ENCODE measurements around the gene LMO2. TPM values are rescaled to one million over a fixed set of nuclear protein-coding genes. Genes with fewer than 3 reads are reported as not detected.
"Not testable (repeated sequence)": the region's sequence is repeated elsewhere in the genome, so short reads cannot be mapped to it uniquely, and the experiment has no call there.

LMO2 gene
- polyA plus RNA-seq, 3 donors = 48.8 to 140 (median 75.8) TPM

DNA sequence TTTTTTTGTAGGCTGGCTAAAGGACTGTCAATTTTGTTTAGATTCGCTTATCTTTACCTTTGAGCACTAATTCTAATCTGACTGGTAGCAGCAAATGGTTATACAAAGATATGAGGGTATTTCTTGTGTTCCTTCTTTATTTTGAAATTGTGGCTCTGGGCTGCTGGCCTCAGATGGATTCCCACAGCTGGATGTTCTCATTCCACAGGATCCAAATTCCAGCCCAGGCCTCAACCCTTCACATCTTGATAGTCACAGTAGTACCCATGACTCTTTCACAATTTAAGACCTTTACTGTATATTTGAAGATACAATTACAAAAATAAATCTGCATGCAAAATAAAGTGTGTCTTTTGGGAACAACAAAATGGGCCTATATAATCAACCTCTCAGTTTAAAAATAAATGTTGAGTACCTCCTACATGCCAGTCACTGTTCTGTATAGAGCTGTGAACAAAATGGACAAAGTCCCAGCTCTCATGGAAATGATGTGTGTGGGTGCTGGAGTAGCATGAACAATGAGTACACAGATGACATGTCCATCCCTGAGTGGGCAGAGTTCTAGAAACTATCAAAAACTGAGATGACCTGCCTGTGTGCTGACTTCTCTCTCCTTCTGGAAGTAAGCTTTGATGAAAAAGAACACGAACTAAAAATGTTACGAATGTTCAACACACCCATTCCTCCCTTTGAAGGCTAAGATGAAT, 65.9 kb downstream of the LMO2 start:
- Mint-ChIP-seq H3K9me3 (peaks cover 0 to 2% (median 0%) of the 10 kb centered on the region in 7 donors), H3K27me3 (ENCODE audit: low read depth in 3 of 3) (peaks cover 53 to 77% (median 54%) of the 10 kb centered on the region in 3 donors), H3K4me3 (peak overlapping the region in 1 of 2 donors; percentile 40), H3K4me1 (peaks cover 11% of the 10 kb centered on the region), H3K27ac (no peak overlapping the region), H3K36me3 (peaks cover 0 to 5% of the 10 kb centered on the region in 2 donors)
- Histone ChIP-seq H3K4me3 (replicated peaks in 1 of 3; ENCODE audit: low read depth in 2 of 3, low read length in 3 of 3) (no peak overlapping the region), H3K27ac (ENCODE audit: low read depth in 1 of 2, low read length in 2 of 2) (no peak overlapping the region), H2AFZ (ENCODE audit: insufficient read depth, low read depth, low read length, poor library complexity, severe bottlenecking) (no peak overlapping the region), H3K36me3 (replicated peaks in 1 of 2; ENCODE audit: control insufficient read depth in 1 of 2, insufficient read depth in 2 of 2, low read length in 2 of 2) (no peaks in the 10 kb centered on the region), H4K20me1 (ENCODE audit: insufficient read depth, low read length) (no peaks in the 10 kb centered on the region), H3K9me3 (replicated peaks in 1 of 2; ENCODE audit: control insufficient read depth in 1 of 2, insufficient read depth in 1 of 2, low read length in 2 of 2) (no peaks in the 10 kb centered on the region), H3K9ac (ENCODE audit: insufficient read depth, low read length, poor library complexity, severe bottlenecking) (no peak overlapping the region), H3K4me1 (ENCODE audit: control insufficient read depth in 1 of 2, insufficient read depth in 2 of 2, low read length in 2 of 2) (peaks cover 9 to 10% of the 10 kb centered on the region in 2 donors), H3K4me2 (replicated peaks; ENCODE audit: extremely low read depth, low read length, poor library complexity, severe bottlenecking) (no peak overlapping the region), H3K27me3 (ENCODE audit: control insufficient read depth in 2 of 2, insufficient read depth in 2 of 2, low read length in 2 of 2) (peaks cover 31 to 69% of the 10 kb centered on the region in 2 donors), H3K79me2 (ENCODE audit: insufficient read depth, low read length) (no peaks in the 10 kb centered on the region)
- no peak for DNase-seq
- intact Hi-C loops (cut with micrococcal nuclease) = no loop called here
- WGBS (ENCODE audit: insufficient coverage) = no CpG with 5 or more reads among the region's 3 CpGs
- no peak for TF ChIP-seq CTCF (IDR thresholded peaks at IDR 0.05)

GRCh38 chr11:33822981-33823380, 68.9 kb downstream of the LMO2 start:
- H3K79me2 ChIP-seq (ENCODE audit: insufficient read depth, low read length); H3K9me3 ChIP-seq (replicated peaks in 1 of 2; ENCODE audit: control insufficient read depth in 1 of 2, insufficient read depth in 1 of 2, low read length in 2 of 2); H3K4me1 ChIP-seq (ENCODE audit: control insufficient read depth in 1 of 2, insufficient read depth in 2 of 2, low read length in 2 of 2); intact Hi-C loops (cut with micrococcal nuclease); H2AFZ ChIP-seq (ENCODE audit: insufficient read depth, low read depth, low read length, poor library complexity, severe bottlenecking); H3K9ac ChIP-seq (ENCODE audit: insufficient read depth, low read length, poor library complexity, severe bottlenecking); H3K4me1 Mint-ChIP-seq; H3K36me3 ChIP-seq (replicated peaks in 1 of 2; ENCODE audit: control insufficient read depth in 1 of 2, insufficient read depth in 2 of 2, low read length in 2 of 2); H3K27ac Mint-ChIP-seq; H3K36me3 Mint-ChIP-seq; H3K27ac ChIP-seq (ENCODE audit: low read depth in 1 of 2, low read length in 2 of 2); H3K4me2 ChIP-seq (replicated peaks; ENCODE audit: extremely low read depth, low read length, poor library complexity, severe bottlenecking); H3K4me3 ChIP-seq (replicated peaks in 1 of 3; ENCODE audit: low read depth in 2 of 3, low read length in 3 of 3); H4K20me1 ChIP-seq (ENCODE audit: insufficient read depth, low read length); H3K4me3 Mint-ChIP-seq; H3K9me3 Mint-ChIP-seq: not testable (repeated sequence)
- peaks cover 16 to 46% of the 10 kb centered on the region in 2 donors for H3K27me3 ChIP-seq (ENCODE audit: control insufficient read depth in 2 of 2, insufficient read depth in 2 of 2, low read length in 2 of 2)
- peaks cover 30 to 50% (median 35%) of the 10 kb centered on the region in 3 donors for H3K27me3 Mint-ChIP-seq (ENCODE audit: low read depth in 3 of 3)
- no CpG with 5 or more reads among the region's 3 CpGs for WGBS (ENCODE audit: insufficient coverage)
- peak in 1 of 3 donors; percentile 17 for DNase-seq

Measured in CD14-positive monocyte (primary cell).